ENCODE measurements around the gene GLB1L3. TPM values are rescaled to one million over a fixed set of nuclear protein-coding genes. Genes with fewer than 3 reads are reported as not detected.
A peak's percentile ranks its signal among the peaks of the same experiment; 100 is the strongest.

The GLB1L3 gene
- polyA plus RNA-seq, 3 donors from 2014 or later, result not detected

DNA sequence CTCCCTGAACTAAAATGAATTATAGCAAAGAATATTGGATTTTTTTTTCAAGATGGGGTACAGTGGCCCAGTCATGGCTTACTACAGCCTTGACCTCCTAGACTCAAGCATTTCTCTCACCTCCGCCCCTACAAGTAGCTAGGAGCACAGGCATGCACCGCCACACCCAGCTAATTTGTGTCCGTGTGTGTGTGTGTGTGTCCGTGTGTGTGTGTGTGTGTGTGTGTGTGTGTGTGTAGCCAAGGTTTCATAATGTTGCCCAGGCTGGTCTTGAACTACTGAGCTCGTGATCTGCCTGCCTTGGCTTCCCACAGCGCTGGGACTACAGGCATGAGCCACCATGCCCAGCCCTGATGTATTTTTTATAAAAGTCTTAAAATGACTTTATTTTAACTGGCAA is 35.6 kb upstream of the GLB1L3 start:
- H3K27ac Mint-ChIP-seq, result no peak overlapping the region
- H3K4me1 Mint-ChIP-seq, result peaks cover 4 to 5% of the 10 kb centered on the region in 2 donors
- peaks cover 37 to 66% (median 51%) of the 10 kb centered on the region in 3 donors for H3K36me3 Mint-ChIP-seq

DNA sequence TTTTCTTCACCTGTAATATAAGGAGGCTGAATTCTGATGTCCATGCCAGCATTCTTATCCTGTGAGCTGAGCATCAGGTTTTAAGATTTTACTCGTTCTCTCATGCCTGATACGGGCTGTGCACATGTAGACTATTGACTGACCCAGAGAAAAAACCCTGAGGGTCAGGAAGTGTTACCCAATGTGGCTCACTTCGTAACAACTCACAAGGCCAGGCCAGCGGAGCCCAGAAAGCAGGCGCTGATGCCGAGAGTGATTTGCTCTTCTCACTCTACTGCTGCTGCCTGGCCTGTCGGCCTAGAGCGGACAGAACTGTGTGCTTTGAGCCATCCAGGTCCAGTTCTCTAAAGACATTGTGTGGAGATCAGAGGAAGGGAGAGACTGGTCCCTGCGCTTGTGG is 33.8 kb upstream of the GLB1L3 start:
- H3K4me3 Mint-ChIP-seq, result no peak overlapping the region
- H3K27me3 Mint-ChIP-seq (ENCODE audit: low read depth in 3 of 3), result peaks cover 0 to 5% (median 2%) of the 10 kb centered on the region in 3 donors
- H3K36me3 Mint-ChIP-seq, result peaks cover 32 to 62% (median 48%) of the 10 kb centered on the region in 3 donors

More for the DNA sequence above, 35.6 kb upstream of the GLB1L3 start:
- no peaks in the 10 kb centered on the region for H3K9me3 Mint-ChIP-seq
- H3K27me3 Mint-ChIP-seq (ENCODE audit: low read depth in 3 of 3), result peaks cover 0 to 5% (median 4%) of the 10 kb centered on the region in 3 donors
- no peak for DNase-seq
- no peak overlapping the region for H3K4me3 Mint-ChIP-seq

DNA sequence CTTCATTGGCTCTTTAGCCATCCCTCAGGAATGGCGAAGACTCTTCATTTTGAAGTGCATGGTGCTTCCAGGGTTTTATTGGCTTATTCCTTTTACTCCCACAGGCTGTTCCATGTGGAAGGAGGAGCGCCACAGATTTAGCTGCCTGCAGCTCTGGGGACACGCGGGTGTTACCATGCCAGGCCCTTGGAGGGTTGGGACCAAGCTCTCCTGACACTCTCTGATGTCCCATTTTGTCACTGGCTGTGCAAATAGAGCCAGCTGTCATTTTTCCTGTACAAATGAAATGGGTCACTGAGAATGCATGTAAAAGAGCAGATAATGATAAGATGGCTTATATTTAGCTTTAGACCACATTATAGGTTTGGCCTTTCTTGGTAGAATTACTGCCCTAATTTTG is 32.3 kb upstream of the GLB1L3 start:
- DNase-seq, result no peak
- peak overlapping the region in 1 of 6 donors; percentile 68 for H3K27ac Mint-ChIP-seq
- H3K36me3 Mint-ChIP-seq, result peaks cover 24 to 68% (median 50%) of the 10 kb centered on the region in 3 donors
- H3K4me3 Mint-ChIP-seq, result no peak overlapping the region
- peaks cover 0 to 2% (median 0%) of the 10 kb centered on the region in 3 donors for H3K27me3 Mint-ChIP-seq (ENCODE audit: low read depth in 3 of 3)
- H3K9me3 Mint-ChIP-seq, result no peaks in the 10 kb centered on the region
- H3K4me1 Mint-ChIP-seq, result peaks cover 0 to 4% of the 10 kb centered on the region in 2 donors

More for the DNA sequence above, 33.8 kb upstream of the GLB1L3 start:
- Mint-ChIP-seq H3K9me3 (no peaks in the 10 kb centered on the region), H3K27ac (no peak overlapping the region), H3K4me1 (peaks cover 4 to 5% of the 10 kb centered on the region in 2 donors)
- no peak for DNase-seq

DNA sequence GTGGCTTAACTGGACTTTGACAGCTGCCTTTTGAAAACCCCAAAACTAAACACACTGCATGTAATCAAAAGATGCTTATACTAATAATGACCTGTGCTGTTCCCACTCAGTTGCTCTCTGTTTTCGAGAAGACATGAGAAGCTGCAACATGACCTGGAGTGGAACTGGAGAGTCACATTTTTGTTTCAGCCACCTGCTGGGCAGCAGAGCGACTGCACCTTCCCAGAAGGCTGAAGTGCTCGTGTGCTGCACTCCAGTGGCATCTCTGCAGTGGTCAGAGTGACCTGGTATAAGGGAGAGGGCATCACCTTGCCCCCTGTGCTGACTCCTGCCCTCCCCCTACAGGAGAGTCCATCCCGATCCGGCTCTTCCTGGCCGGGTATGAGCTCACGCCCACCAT is 31.6 kb upstream of the GLB1L3 start:
- Mint-ChIP-seq H3K27ac (peak overlapping the region in 1 of 6 donors; percentile 53), H3K36me3 (peaks cover 24 to 67% (median 45%) of the 10 kb centered on the region in 3 donors), H3K4me3 (no peak overlapping the region), H3K9me3 (no peaks in the 10 kb centered on the region), H3K4me1 (peaks cover 0 to 4% of the 10 kb centered on the region in 2 donors), H3K27me3 (ENCODE audit: low read depth in 3 of 3) (peaks cover 0 to 2% (median 0%) of the 10 kb centered on the region in 3 donors)
- DNase-seq, result peak in 2 of 3 donors; percentile 31 to 38

DNA sequence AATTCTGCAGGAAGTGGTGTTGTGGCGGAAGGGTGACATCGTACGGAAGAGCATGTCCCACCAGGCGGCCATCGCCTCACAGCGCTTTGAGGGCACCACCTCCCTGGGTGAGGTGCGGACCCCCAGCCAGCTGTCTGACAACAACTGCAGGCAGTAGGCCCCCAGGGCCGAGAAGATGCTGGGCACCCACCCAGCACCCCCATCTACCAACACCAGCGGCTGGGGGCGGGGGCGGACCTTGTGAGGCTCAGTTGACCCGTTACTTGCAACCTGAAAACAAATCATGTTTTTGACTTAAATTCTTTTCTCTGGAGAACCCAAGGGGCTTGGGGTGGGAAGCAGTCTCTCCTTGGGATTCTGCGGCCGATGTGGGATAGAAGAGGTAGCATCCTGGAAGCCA is 30.7 kb upstream of the GLB1L3 start:
- no peaks in the 10 kb centered on the region for H3K9me3 Mint-ChIP-seq
- H3K36me3 Mint-ChIP-seq, result peaks cover 24 to 60% (median 41%) of the 10 kb centered on the region in 3 donors
- peaks cover 0 to 4% of the 10 kb centered on the region in 2 donors for H3K4me1 Mint-ChIP-seq
- H3K4me3 Mint-ChIP-seq, result no peak overlapping the region
- H3K27me3 Mint-ChIP-seq (ENCODE audit: low read depth in 3 of 3), result no peaks in the 10 kb centered on the region
- no peak for DNase-seq
- no peak overlapping the region for H3K27ac Mint-ChIP-seq

DNA sequence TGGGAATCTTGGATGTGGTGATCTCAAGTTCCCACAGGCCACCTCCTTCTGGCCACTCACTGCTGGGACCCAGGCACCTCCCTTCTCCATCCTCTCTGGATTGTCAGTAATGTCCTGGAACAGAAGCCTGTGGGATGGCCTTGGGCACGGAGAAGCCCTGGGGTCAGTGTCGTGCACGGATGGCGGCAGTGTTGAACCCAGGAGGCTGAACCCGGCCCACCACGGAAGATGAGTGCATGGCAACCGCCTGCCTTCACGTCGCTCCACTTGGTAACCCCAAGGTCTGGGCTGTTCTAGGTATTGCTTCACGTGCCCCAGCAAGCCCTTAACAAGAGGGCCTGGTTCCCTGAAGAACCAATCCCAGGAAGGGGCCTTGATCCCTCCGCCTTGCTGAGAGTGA is 30.1 kb upstream of the GLB1L3 start:
- Mint-ChIP-seq H3K4me1 (peaks cover 0 to 3% of the 10 kb centered on the region in 2 donors), H3K27ac (no peak overlapping the region), H3K36me3 (peaks cover 24 to 56% (median 41%) of the 10 kb centered on the region in 3 donors), H3K27me3 (ENCODE audit: low read depth in 3 of 3) (no peaks in the 10 kb centered on the region), H3K9me3 (no peaks in the 10 kb centered on the region), H3K4me3 (no peak overlapping the region)
- DNase-seq, result no peak

DNA sequence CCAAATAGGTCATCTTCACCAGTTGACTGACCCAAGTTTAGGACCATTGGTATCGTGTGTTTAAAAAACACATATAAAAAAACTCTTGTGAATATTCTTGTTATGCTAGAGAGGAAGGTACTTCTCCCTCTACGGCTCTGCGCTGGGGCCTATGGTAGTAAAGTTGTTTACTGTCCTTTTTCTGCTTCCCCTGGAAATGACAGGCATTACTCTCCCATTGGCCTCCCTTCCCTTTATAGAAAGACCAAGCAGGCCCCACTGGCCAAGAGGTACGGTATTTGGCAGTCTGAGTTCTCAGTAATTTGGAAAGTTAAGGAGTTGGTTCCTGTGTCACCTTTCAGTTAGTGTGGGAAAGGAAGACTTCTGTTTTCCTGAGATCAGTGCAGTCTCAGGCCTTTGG is 29.5 kb upstream of the GLB1L3 start:
- H3K27ac Mint-ChIP-seq, result peak overlapping the region in 1 of 6 donors; percentile 16
- peaks cover 2 to 5% of the 10 kb centered on the region in 2 donors for H3K4me1 Mint-ChIP-seq
- no peaks in the 10 kb centered on the region for H3K27me3 Mint-ChIP-seq (ENCODE audit: low read depth in 3 of 3)
- H3K36me3 Mint-ChIP-seq, result peaks cover 24 to 56% (median 41%) of the 10 kb centered on the region in 3 donors
- H3K4me3 Mint-ChIP-seq, result no peak overlapping the region
- no peaks in the 10 kb centered on the region for H3K9me3 Mint-ChIP-seq
- no peak for DNase-seq

DNA sequence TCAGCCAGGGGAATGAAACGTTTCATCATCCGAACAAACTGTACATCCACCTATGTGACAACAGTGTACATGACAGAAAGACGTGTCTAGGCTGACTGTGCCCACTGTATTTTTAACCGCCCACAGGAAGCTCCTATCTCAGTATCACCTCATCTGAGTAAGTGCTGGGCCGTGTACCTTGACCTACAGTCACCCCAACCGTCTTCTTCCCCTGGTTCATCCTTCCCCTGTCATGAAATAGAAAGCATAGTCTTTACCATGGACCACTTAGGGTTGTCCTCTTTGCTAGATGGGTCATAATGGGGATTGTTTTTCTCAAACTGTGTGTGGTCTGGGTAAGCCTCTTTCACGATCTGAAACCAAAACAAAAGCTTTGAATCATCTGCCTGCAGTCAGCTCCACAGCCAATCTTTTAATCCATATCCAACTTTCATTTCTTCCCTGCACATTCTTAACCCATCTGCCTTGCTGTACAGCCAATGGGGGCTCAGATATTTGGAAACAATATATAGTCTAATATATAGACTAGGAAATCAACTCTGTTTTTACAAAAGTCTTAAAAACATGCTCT is 27.2 kb upstream of the GLB1L3 start:
- H3K27me3 Mint-ChIP-seq (ENCODE audit: low read depth in 3 of 3), result no peaks in the 10 kb centered on the region
- no peak overlapping the region for H3K4me3 Mint-ChIP-seq
- no peak for DNase-seq
- H3K9me3 Mint-ChIP-seq, result no peaks in the 10 kb centered on the region
- peaks cover 21% of the 10 kb centered on the region in 2 donors for H3K4me1 Mint-ChIP-seq
- H3K27ac Mint-ChIP-seq, result peak overlapping the region in 5 of 6 donors; percentile 22 to 79 (median 73)
- H3K36me3 Mint-ChIP-seq, result peaks cover 16 to 37% (median 25%) of the 10 kb centered on the region in 3 donors

DNA sequence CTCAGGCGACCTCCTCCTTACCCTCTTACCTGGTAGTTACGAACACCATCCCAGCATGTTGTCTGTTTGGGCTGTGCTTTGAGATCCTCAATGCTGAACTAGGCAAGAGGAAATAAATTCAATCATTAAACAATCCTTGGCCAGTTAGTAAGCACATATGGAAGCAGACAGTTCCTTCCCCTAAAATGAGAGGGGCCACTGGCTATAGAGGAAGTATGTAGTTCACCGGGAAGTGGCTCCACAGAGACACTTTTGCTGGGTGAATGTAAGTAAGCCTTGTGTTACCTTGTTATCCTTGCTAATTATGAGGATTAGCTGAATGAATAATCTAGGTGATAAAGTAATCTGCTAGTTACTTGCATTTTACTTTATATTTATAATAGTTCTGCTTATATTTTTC is 25.9 kb upstream of the GLB1L3 start:
- H3K27ac Mint-ChIP-seq, result no peak overlapping the region
- no peak overlapping the region for H3K4me3 Mint-ChIP-seq
- DNase-seq, result no peak
- H3K36me3 Mint-ChIP-seq, result peaks cover 8 to 27% (median 18%) of the 10 kb centered on the region in 3 donors
- H3K27me3 Mint-ChIP-seq (ENCODE audit: low read depth in 3 of 3), result no peaks in the 10 kb centered on the region
- H3K4me1 Mint-ChIP-seq, result peaks cover 23 to 33% of the 10 kb centered on the region in 2 donors
- H3K9me3 Mint-ChIP-seq, result no peaks in the 10 kb centered on the region

DNA sequence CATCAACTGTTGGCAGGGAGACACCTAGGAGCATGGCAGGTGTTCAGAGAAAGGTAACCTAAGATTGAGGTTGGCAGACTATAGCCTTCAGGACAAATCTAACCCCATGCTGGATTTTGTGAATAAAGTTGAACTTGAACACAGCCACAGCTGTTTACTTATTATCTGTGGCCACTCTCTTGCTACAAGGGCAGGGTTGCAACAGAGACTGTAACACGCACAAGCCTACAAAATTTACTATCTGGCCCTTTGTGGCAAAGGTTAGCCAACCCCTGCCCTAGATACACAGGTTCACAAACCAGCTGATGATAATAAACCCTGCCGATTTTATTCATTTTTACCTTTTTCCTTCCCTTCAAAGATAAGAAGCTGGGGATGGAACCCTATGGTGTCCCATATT is 25.5 kb upstream of the GLB1L3 start:
- no peak for DNase-seq
- H3K4me3 Mint-ChIP-seq, result no peak overlapping the region
- H3K4me1 Mint-ChIP-seq, result peaks cover 23 to 38% of the 10 kb centered on the region in 2 donors
- H3K9me3 Mint-ChIP-seq, result no peaks in the 10 kb centered on the region
- H3K27ac Mint-ChIP-seq, result no peak overlapping the region
- peaks cover 8 to 27% (median 18%) of the 10 kb centered on the region in 3 donors for H3K36me3 Mint-ChIP-seq
- peaks cover 0 to 1% (median 0%) of the 10 kb centered on the region in 3 donors for H3K27me3 Mint-ChIP-seq (ENCODE audit: low read depth in 3 of 3)

DNA sequence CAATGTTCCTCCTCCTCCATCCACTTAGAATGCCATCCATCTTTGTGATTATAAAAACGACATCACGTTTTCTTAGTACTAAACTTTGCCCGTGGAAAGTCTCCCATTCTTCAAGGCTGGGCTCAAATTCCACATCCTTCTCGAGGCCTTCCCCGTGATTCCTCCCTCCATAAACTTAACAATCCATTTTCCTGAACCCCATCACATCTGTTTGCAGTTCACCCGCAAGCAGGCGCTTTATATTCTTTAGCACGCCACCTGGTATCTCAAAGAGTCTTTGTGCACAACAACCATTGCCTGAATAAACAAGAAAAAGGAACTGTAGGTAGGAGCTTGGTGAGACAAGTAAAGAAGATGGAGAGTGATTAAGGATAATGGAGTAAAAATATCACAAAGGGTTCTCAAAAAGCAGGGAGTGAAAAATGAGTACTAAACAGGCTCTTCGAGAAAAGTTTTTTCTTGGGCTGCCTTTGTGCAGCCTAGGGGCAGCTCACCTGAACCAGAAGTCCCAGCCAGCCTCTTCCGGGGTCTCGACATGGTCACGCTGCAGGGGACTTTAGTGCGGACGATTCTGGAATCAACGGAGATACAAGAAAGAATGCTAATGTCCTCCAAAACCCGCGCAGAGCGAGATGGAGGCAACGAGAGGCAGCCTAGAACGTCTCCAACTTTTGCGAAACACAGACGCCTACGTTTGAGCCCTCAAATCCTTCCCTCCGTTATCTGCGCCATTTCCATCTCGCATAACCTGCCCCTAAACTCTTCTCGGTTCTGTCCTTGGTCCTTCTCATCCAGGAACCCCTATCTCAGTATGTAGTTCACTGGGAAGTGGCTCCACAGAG is 23.6 kb upstream of the GLB1L3 start:
- peaks cover 23 to 43% of the 10 kb centered on the region in 2 donors for H3K4me1 Mint-ChIP-seq
- H3K27ac Mint-ChIP-seq, result peak overlapping the region; percentile 61 to 91 (median 82)
- peaks cover under 1 to 17% (median 8%) of the 10 kb centered on the region in 3 donors for H3K36me3 Mint-ChIP-seq
- H3K27me3 Mint-ChIP-seq (ENCODE audit: low read depth in 3 of 3), result peaks cover 0 to 1% (median 0%) of the 10 kb centered on the region in 3 donors
- H3K9me3 Mint-ChIP-seq, result no peaks in the 10 kb centered on the region
- peak overlapping the region; percentile 90 to 98 (median 96) for H3K4me3 Mint-ChIP-seq
- no peak for DNase-seq

DNA sequence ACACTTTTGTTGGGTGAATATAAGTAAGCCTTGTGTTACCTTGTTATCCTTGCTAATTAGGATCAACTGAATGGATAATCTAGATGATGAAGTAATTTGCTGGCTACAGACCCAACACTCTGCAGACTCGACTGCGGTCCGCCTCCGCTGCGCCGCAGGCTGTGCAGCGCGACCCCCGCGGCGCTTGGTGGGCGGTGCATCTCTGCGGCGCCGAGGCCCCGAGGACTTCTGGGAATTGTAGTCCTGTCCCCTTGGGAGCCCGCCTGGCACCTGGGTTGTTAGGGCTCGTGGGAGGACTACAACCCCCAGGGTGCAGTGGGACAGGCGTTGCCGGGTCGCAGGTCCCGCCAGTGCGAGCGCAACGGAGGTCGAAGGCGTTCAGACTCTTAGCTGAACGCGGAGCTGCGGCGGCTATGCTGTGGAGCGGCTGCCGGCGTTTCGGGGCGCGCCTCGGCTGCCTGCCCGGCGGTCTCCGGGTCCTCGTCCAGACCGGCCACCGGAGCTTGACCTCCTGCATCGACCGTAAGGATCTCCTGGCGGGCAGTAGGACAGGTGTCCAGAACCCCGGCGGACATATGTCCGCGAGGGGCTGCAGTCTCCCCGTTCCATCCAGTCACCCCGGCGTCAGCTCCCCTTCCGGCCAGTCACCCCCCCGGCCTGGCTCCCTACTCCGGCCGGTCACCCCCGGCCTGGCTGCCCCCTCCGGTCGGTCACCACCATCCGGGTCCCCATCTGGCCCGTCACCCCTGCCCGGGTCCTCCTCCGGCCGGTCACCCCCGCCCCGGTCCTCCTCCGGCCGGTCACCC is 22.8 kb upstream of the GLB1L3 start, which contains the start of the genes ACAD8 and THYN1:
Gene ACAD8 (plus strand): TSS at position 381 of the 806 bp plus-strand sequence. CDS start 33 bp downstream, at position 414.
Gene THYN1 (minus strand): TSS at position 165 of the 806 bp plus-strand sequence. CDS start 470 bp downstream, outside the sequence.
- Mint-ChIP-seq H3K27ac (peak within 1 kb of the TSS; percentile 61 to 92 (median 85)), H3K27me3 (ENCODE audit: low read depth in 3 of 3) (peaks cover 0 to 1% (median 0%) of the 10 kb centered on the region in 3 donors), H3K36me3 (peaks cover under 1 to 13% (median 3%) of the 10 kb centered on the region in 3 donors), H3K9me3 (no peaks in the 10 kb centered on the region), H3K4me1 (peaks cover 23 to 43% of the 10 kb centered on the region in 2 donors), H3K4me3 (peak within 1 kb of the TSS; percentile 90 to 98 (median 96))
- peak; percentile 93 to 94 (median 93) for DNase-seq

All from immature natural killer cell (primary cell).